Stomach (tissue), 9 donors: ENCODE measurements around the gene AGRP. TPM values are rescaled to one million over a fixed set of nuclear protein-coding genes. Genes with fewer than 3 reads are reported as not detected.

Experiments used
- DNase-seq, 2 donors: peaks; one replicate each; pipeline versions ENCODE4 v3.0.0 to v3.0.0-alpha.2; 2013 to 2019
- H3K27ac ChIP-seq, 5 donors: fragments of 200-600 bp in 4 of 5; sonication (generic) in 4 of 5; one replicate each; pipeline ENCODE4 v1.5.1; 2013 to 2019; ENCODE audit warnings: mild to moderate bottlenecking in 1 of 5, moderate library complexity in 1 of 5
- H3K27me3 ChIP-seq, 3 donors: fragments of 200-600 bp; sonication (generic); one replicate each; pipeline ENCODE4 v1.5.1; 2017 to 2019; ENCODE audit warnings: mixed run types in 1 of 3
- H3K36me3 ChIP-seq, 4 donors: fragments of 200-600 bp; sonication (generic); 1 replicate in 3 of 4; 2 replicates in 1 of 4; pipeline ENCODE4 v1.5.1; 2016 to 2019
- H3K4me1 ChIP-seq, 4 donors: fragments of 200-600 bp; sonication (generic); one replicate each; pipeline ENCODE4 v1.5.1; 2016 to 2019
- H3K4me3 ChIP-seq, 4 donors: fragments of 200-600 bp; sonication (generic) in 3 of 4; one replicate each; pipeline ENCODE4 v1.5.1; 2016 to 2019; ENCODE audit warnings: mild to moderate bottlenecking in 1 of 4
- H3K9me3 ChIP-seq, 4 donors: fragments of 200-600 bp; sonication (generic); one replicate each; pipeline ENCODE4 v1.5.1; 2016 to 2019
- EP300 ChIP-seq: sonication (generic); formaldehyde crosslinking; IDR thresholded peaks from one replicate; pipeline ENCODE4 v1.6.1; 2017; ENCODE audit warnings: antibody characterized with exemption
- POLR2A ChIP-seq, 4 donors: fragments of 450-650 bp; IDR thresholded peaks; one replicate each; pipeline ENCODE4 v1.6.1; 2016; ENCODE audit warnings: antibody characterized with exemption in 4 of 4, control low read depth in 2 of 4, mild to moderate bottlenecking in 1 of 4, moderate library complexity in 1 of 4
- POLR2AphosphoS5 ChIP-seq, 3 donors: sonication (generic); formaldehyde crosslinking; IDR thresholded peaks; one replicate each; pipeline ENCODE4 v1.6.1; 2016; ENCODE audit warnings: antibody characterized with exemption in 3 of 3
- WGBS, 5 donors: extraction: QIAGEN DNeasy Blood & Tissue Kit in 3 of 5; methylation state at CpG; one replicate each; pipeline versions ENCODE4 v1.1.5 to v1.1.7; 2013 to 2018; 5-methylcytosine and 5-hydroxymethylcytosine counted together
- intact Hi-C: fragments of 100-400 bp; cut with DNase I; formaldehyde crosslinking; loops from one replicate; pipeline ENCODE4 v1.15.1; 2023; ENCODE audit warnings: low total_unique reads
- polyA plus RNA-seq, 3 donors: library from polyadenylated mRNA; stranded (reverse); fragments of 200-250 nt; gene quantifications; one replicate each; pipeline ENCODE4 v1.2.3, GENCODE V29; 2013
- total RNA-seq, 5 donors: library from RNA; depleted of rRNA; stranded (reverse); fragments of >200 nt; gene quantifications; one replicate each; pipeline versions ENCODE4 v1.1.0 to v1.2.3, GENCODE V29; 2014 to 2016
- TF ChIP-seq, protein P1 (sequence below), 7 experiments: fragments of 450-650 bp in 4 of 7; fragments of 200-600 bp in 3 of 7; sonication (generic) in 3 of 7; IDR thresholded peaks; one replicate each; pipeline ENCODE4 v1.5.1; 2016 to 2019; ENCODE audit warnings: antibody characterized with exemption in 7 of 7, control low read depth in 2 of 7, mild to moderate bottlenecking in 1 of 7
- donor health status: healthy with polysubstance abuse.
- donor health status: Bipolar disorder and iron deficiency.
- donor health status: healthy.

The AGRP gene
- total and polyA plus RNA-seq, 8 donors: not detected

DNA sequence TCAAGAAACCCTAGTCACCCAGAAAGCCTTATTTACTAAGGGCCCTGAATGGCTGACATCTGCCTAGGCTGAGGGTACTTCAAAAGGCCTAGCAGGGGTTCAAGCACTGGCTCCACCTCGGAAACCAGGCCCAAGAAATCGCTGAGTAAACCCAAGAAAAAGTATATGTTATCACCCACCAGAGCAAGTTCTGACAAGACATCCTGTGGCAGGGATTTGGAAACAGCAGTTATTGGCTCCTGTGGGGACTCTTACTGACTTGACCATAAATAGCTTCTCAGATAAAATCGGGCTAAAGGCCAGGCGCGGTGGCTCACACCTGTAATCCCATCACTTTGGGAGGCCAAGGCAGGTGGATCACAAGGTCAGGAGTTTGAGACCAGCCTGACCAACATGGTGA lies 14.6 kb downstream of the AGRP start:
- H3K4me3 ChIP-seq: no peak overlapping the region
- H3K27ac ChIP-seq: no peak overlapping the region
- H3K36me3 ChIP-seq: no peaks in the 10 kb centered on the region
- WGBS, 5 donors: 71 to 79% (median 77%) methylated on average over 5 of the region's 5 CpGs
- no peak for TF ChIP-seq POLR2AphosphoS5 (IDR thresholded peaks at IDR 0.05)
- TF ChIP-seq, protein P1, sequence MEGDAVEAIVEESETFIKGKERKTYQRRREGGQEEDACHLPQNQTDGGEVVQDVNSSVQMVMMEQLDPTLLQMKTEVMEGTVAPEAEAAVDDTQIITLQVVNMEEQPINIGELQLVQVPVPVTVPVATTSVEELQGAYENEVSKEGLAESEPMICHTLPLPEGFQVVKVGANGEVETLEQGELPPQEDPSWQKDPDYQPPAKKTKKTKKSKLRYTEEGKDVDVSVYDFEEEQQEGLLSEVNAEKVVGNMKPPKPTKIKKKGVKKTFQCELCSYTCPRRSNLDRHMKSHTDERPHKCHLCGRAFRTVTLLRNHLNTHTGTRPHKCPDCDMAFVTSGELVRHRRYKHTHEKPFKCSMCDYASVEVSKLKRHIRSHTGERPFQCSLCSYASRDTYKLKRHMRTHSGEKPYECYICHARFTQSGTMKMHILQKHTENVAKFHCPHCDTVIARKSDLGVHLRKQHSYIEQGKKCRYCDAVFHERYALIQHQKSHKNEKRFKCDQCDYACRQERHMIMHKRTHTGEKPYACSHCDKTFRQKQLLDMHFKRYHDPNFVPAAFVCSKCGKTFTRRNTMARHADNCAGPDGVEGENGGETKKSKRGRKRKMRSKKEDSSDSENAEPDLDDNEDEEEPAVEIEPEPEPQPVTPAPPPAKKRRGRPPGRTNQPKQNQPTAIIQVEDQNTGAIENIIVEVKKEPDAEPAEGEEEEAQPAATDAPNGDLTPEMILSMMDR (IDR thresholded peaks at IDR 0.05): no peak
- TF ChIP-seq POLR2A (IDR thresholded peaks at IDR 0.05): no peak
- no peak for TF ChIP-seq EP300
- H3K4me1 ChIP-seq: peaks cover 29 to 85% (median 47%) of the 10 kb centered on the region in 4 donors
- DNase-seq: no peak
- H3K27me3 ChIP-seq: no peaks in the 10 kb centered on the region
- no peaks in the 10 kb centered on the region for H3K9me3 ChIP-seq
- intact Hi-C loops: loop anchor here (5.0 kb wide), 1 partner anchor 41 kb away; no protein-coding TSS in a partner anchor

DNA sequence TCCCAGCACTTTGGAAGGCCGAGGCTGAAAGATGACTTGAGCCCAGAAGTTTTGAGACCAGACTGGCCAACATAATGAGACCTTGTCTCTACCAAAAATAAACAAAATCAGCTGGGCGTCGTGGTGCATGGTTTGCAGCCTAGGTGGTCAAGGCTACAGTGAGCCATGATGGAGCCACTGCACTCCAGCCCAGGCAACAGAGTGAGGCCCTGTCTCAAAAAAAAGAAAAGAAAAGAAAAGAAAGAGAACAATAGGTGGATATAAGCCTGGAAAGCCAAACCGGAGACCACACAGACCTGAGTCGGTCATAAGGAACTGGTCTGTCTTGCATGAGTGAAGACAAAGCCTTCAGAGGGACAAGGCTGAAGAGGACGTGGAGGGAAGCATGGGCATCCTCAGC lies 16.8 kb downstream of the AGRP start:
- TF ChIP-seq EP300 (no peak), POLR2AphosphoS5 (IDR thresholded peaks at IDR 0.05) (no peak), POLR2A (IDR thresholded peaks at IDR 0.05) (no peak)
- TF ChIP-seq, protein P1 (IDR thresholded peaks at IDR 0.05): no peak
- H3K36me3 ChIP-seq: peaks cover 0 to 5% (median 0%) of the 10 kb centered on the region in 4 donors
- H3K4me1 ChIP-seq: peaks cover 37 to 85% (median 60%) of the 10 kb centered on the region in 4 donors
- H3K9me3 ChIP-seq: no peaks in the 10 kb centered on the region
- WGBS, 5 donors: 61 to 79% (median 67%) methylated on average over 6 of the region's 6 CpGs
- intact Hi-C loops: loop anchor here (5.0 kb wide), 1 partner anchor 39 kb away; no protein-coding TSS in a partner anchor
- H3K27me3 ChIP-seq: no peaks in the 10 kb centered on the region
- no peak for DNase-seq
- no peak overlapping the region for H3K4me3 ChIP-seq
- H3K27ac ChIP-seq: no peak overlapping the region

DNA sequence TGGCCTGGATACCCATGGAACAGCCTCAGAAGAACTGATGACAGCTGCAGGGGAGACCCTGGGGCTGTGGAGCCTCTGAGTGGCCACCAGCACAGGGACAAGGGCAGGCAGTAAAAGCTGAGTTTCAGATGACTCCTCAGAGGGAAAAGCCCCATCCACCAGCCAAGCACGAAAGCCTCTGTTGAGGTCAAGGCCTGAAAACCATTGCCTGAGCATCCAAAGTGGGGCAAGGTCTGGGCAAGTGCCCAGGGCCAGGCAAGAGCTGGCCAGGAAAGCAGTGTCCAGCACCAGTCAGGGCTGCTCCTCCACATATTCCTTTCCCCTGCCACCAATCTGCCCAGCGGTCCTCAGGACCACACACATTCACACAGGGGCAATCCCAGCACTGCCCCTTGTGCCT lies 18.8 kb downstream of the AGRP start:
- intact Hi-C loops: no loop called here
- DNase-seq: no peak
- H3K36me3 ChIP-seq: peaks cover 0 to 13% (median 0%) of the 10 kb centered on the region in 4 donors

DNA sequence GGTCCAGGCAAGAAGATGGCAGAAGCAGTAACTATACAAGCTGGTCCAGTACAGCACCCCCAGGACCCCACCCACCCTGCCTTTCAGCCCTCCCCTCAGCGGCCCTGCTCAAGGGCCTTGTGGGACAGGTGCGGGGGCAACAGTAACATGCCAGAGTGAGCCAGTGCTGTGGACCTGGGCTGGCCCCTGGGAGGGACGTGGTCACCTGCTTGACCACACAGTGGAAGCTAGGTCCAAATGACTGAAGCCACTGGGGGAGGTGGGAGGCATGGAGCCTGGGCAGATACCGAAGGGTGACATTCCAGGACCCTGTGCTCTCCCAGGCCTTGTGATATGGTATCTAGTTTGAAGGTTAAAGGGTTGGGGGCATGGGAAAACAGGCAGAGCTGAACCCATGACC lies 19.7 kb downstream of the AGRP start:
- 81 to 96% (median 86%) methylated on average over 1 to 4 of the region's 4 CpGs for WGBS, 5 donors
- no peak overlapping the region for H3K27ac ChIP-seq
- H3K9me3 ChIP-seq: no peaks in the 10 kb centered on the region
- no peak overlapping the region for H3K4me3 ChIP-seq
- TF ChIP-seq POLR2A (IDR thresholded peaks at IDR 0.05): no peak
- no peak for TF ChIP-seq EP300
- no peak for TF ChIP-seq POLR2AphosphoS5 (IDR thresholded peaks at IDR 0.05)
- TF ChIP-seq, protein P1 (IDR thresholded peaks at IDR 0.05): no peak
- DNase-seq: no peak
- H3K27me3 ChIP-seq: no peaks in the 10 kb centered on the region
- H3K36me3 ChIP-seq: peaks cover 0 to 13% (median 0%) of the 10 kb centered on the region in 4 donors
- H3K4me1 ChIP-seq: peaks cover 55 to 87% (median 70%) of the 10 kb centered on the region in 4 donors
- intact Hi-C loops: no loop called here

More for the DNA sequence above, 18.8 kb downstream of the AGRP start:
- Histone ChIP-seq H3K27me3 (no peaks in the 10 kb centered on the region), H3K9me3 (no peaks in the 10 kb centered on the region), H3K4me1 (peaks cover 46 to 86% (median 66%) of the 10 kb centered on the region in 4 donors), H3K4me3 (no peak overlapping the region), H3K27ac (no peak overlapping the region)
- TF ChIP-seq POLR2A (IDR thresholded peaks at IDR 0.05): no peak
- no peak for TF ChIP-seq POLR2AphosphoS5 (IDR thresholded peaks at IDR 0.05)
- TF ChIP-seq, protein P1 (IDR thresholded peaks at IDR 0.05): no peak
- no peak for TF ChIP-seq EP300
- WGBS, 5 donors: 40 to 94% (median 80%) methylated on average over 1 to 2 of the region's 2 CpGs
